22Rv1 (cell line): ENCODE results near the gene LAMA2.

Source experiments
- CTCF ChIP-seq: fragments of 450-650 bp; IDR thresholded peaks from 2 replicates; pipeline ENCODE4 v1.5.1; 2017; ENCODE audit warnings: mild to moderate bottlenecking
- ZFX ChIP-seq: fragments of 450-650 bp; IDR thresholded peaks from 2 replicates; pipeline ENCODE4 v1.6.1; 2017; ENCODE audit warnings: antibody characterized with exemption, borderline replicate concordance

GRCh38 chr6:129215246-129215645 is 332.3 kb downstream of the LAMA2 start:
- TF ChIP-seq CTCF (no peak), ZFX (no peak)
